Brain microvascular endothelial cell (primary cell): ENCODE results near the gene ZNF846.
"Not testable (repeated sequence)": the region's sequence is repeated elsewhere in the genome, so short reads cannot be mapped to it uniquely, and the experiment has no call there.

Experiments
- DNase-seq: peaks from one replicate; pipeline ENCODE4 v3.0.0-alpha.2; 2020
- H3K27ac ChIP-seq: fragments of 250-450 bp; sonication (Bioruptor Pico); 2 replicates; pipeline ENCODE4 v1.5.1; 2020; ENCODE audit warnings: mild to moderate bottlenecking, moderate library complexity
- H3K27me3 ChIP-seq: fragments of 250-450 bp; sonication (Bioruptor Pico); replicated peaks from 2 replicates; pipeline ENCODE4 v1.5.1; 2020; ENCODE audit warnings: mild to moderate bottlenecking
- H3K36me3 ChIP-seq: fragments of 250-450 bp; sonication (Bioruptor Pico); replicated peaks from 2 replicates; pipeline ENCODE4 v1.5.1; 2020; ENCODE audit warnings: mild to moderate bottlenecking
- H3K4me3 ChIP-seq: 2 replicates; pipeline ENCODE4 v1.5.1; 2011; ENCODE audit warnings: low read depth, mild to moderate bottlenecking, control low read depth, low read length, moderate library complexity
- in situ Hi-C: cut with HindIII; loops from 2 replicates; pipeline ENCODE4 v1.10.0; 2017; ENCODE audit warnings: low sequenced_read_pairs, low pct_ligation_motif_present
- TF ChIP-seq, protein P1 (sequence below): IDR thresholded peaks from 2 replicates; pipeline ENCODE4 v1.5.1; 2011; ENCODE audit warnings: low read depth, mild to moderate bottlenecking, moderate library complexity, low read length, control low read depth, inconsistent platforms; ENCODE audit errors: missing control alignments

Gene ZNF846

GRCh38 chr19:9792206-9793070 lies 23.9 kb upstream of the ZNF846 start:
- Histone ChIP-seq H3K27me3 (no peaks in the 10 kb centered on the region), H3K4me3 (peak overlapping the region; percentile 75), H3K27ac (peak overlapping the region; percentile 42), H3K36me3 (no peaks in the 10 kb centered on the region)
- in situ Hi-C loops, result no loop called here
- TF ChIP-seq, protein P1, sequence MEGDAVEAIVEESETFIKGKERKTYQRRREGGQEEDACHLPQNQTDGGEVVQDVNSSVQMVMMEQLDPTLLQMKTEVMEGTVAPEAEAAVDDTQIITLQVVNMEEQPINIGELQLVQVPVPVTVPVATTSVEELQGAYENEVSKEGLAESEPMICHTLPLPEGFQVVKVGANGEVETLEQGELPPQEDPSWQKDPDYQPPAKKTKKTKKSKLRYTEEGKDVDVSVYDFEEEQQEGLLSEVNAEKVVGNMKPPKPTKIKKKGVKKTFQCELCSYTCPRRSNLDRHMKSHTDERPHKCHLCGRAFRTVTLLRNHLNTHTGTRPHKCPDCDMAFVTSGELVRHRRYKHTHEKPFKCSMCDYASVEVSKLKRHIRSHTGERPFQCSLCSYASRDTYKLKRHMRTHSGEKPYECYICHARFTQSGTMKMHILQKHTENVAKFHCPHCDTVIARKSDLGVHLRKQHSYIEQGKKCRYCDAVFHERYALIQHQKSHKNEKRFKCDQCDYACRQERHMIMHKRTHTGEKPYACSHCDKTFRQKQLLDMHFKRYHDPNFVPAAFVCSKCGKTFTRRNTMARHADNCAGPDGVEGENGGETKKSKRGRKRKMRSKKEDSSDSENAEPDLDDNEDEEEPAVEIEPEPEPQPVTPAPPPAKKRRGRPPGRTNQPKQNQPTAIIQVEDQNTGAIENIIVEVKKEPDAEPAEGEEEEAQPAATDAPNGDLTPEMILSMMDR, result no peak
- DNase-seq, result peak; percentile 85

GRCh38 chr19:9791552-9792205 lies 23.1 kb upstream of the ZNF846 start:
- in situ Hi-C loops, result no loop called here
- Histone ChIP-seq H3K36me3 (no peaks in the 10 kb centered on the region), H3K27me3 (no peaks in the 10 kb centered on the region), H3K27ac (peak overlapping the region; percentile 37), H3K4me3 (peak overlapping the region; percentile 68)
- peak; percentile 96 for DNase-seq
- TF ChIP-seq, protein P1, result no peak

- H3K27me3 ChIP-seq, H3K36me3 ChIP-seq, in situ Hi-C loops, DNase-seq, H3K4me3 ChIP-seq, H3K27ac ChIP-seq: not testable (repeated sequence)
These were observed 22.5 kb upstream of the ZNF846 start for GRCh38 chr19:9791073-9791367.

DNA sequence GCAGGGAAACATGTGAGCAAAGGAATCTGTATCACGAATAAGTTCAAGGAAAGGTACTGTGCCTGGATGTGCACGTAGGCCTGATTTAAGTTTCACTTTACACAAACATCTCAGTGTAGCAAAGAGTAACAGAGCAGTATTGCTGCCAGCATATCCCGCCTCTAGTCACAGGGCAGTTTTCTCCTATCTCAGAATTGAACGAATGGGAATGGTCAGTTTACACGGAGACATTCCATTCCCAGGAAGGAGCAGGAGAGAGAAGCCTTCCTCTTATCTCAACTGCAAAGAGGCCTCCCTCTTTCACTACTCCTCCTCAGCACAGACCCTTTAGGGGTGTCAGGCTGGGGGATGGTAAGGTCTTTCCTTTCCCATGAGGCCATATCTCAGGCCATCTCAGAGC lies 21.0 kb upstream of the ZNF846 start:
- H3K27me3 ChIP-seq, H3K27ac ChIP-seq, H3K36me3 ChIP-seq, in situ Hi-C loops, H3K4me3 ChIP-seq, DNase-seq: not testable (repeated sequence)

- in situ Hi-C loops, result no loop called here
- Histone ChIP-seq H3K36me3 (no peaks in the 10 kb centered on the region), H3K4me3 (no peak overlapping the region), H3K27ac (no peak overlapping the region), H3K27me3 (no peaks in the 10 kb centered on the region)
- TF ChIP-seq, protein P1, result no peak
- DNase-seq, result no peak
These were observed 20.5 kb upstream of the ZNF846 start for GRCh38 chr19:9789066-9789465.

- H3K4me3 ChIP-seq, in situ Hi-C loops, H3K36me3 ChIP-seq, DNase-seq, H3K27ac ChIP-seq, H3K27me3 ChIP-seq: not testable (repeated sequence)
These were observed 20.1 kb upstream of the ZNF846 start for GRCh38 chr19:9788604-9789003.

DNA sequence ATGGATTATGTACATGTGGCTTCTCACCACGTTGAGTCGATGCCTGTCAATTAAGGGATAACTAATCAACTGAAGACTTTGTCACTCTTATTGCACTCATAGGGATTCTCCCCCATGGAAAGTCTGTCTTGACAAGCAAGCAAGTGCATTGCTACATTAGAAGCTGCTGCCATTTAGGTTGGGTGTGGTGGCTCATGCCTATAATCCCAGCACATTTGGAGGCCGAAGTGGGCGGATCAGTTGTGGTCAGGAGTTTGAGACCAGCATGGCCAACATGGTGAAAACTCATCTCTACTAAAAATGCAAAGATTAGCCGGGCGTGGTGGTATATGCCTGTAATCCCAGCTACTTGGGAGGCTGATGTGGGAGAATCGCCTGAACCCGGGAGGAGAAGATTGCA lies 18.3 kb upstream of the ZNF846 start:
- DNase-seq, result no peak
- in situ Hi-C loops, result no loop called here
- Histone ChIP-seq H3K27ac (no peak overlapping the region), H3K27me3 (no peaks in the 10 kb centered on the region), H3K36me3 (no peaks in the 10 kb centered on the region), H3K4me3 (no peak overlapping the region)
- TF ChIP-seq, protein P1, result no peak
